SH-SY5Y (cell line): Measurements from ENCODE around the gene TAF4.

Experiments used
- GATA2 ChIP-seq: IDR thresholded peaks from 2 replicates; pipeline ENCODE4 v1.6.1; 2011; ENCODE audit warnings: mild to moderate bottlenecking, low read depth, low read length
- GATA3 ChIP-seq: IDR thresholded peaks from 2 replicates; pipeline ENCODE4 v1.6.1; 2011; ENCODE audit warnings: low read depth, mild to moderate bottlenecking, low read length, moderate library complexity

DNA sequence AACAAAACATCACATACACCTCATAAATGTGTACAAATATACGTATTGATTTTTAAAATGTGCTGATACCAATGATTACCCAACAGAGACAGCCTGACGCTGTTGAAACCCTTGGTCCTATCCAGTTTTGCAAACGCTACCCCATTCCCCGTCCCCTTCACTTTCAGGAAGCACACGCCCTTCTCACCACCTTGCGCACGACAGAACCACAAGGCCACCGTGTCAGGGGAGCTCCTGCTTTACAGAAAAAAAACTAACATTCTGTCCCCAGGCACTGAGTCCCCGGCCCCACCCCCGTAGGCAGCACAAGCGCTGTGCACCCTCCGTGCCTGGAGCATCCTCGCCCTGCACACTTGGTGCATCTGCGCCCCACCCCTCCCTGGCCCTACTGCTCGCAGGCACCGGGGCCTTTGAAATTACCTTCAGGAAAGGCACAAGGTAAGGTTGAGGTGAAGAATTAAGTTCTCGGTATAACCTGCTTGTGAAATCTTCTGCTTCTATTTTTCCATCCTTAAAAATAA, 58.5 kb downstream of the TAF4 start:
- TF ChIP-seq GATA2 (no peak), GATA3 (no peak)
